ENCODE results near the gene RAD52.
"Not testable (repeated sequence)": the region's sequence is repeated elsewhere in the genome, so short reads cannot be mapped to it uniquely, and the experiment has no call there.

Gene RAD52

GRCh38 chr12:967641-968040, 18.1 kb upstream of the RAD52 start:
- DNase-seq (ENCODE audit: low spot score), result no peak

- DNase-seq (ENCODE audit: low spot score), result no peak
These were observed 17.2 kb upstream of the RAD52 start for GRCh38 chr12:966724-967123.

DNA sequence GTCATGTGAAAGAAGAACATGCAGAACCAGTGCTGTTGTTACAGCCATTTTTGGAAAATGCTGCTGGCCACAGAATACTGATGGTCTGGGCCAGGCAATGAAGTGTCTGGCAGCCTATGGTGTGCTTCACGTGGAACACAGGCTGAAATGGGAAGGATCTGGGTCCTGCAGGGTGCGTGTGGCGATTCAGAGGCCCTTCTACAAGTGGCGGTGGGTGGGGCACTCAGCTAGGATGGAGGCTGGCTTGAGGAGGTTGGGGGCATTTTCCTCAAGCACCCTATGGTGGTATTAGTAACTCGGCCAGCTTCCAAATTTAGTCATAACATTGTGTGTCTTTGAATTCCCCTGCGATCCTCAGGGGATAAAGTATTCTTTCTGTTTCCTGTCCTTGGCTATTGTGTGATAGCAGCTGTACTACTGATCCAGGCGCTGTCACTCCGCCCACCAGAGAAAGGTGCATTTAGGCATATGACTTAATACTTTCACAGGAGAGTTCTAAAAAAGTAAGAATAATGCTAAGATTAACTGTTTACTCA, 9.2 kb upstream of the RAD52 start:
- DNase-seq (ENCODE audit: low spot score), result no peak

DNA sequence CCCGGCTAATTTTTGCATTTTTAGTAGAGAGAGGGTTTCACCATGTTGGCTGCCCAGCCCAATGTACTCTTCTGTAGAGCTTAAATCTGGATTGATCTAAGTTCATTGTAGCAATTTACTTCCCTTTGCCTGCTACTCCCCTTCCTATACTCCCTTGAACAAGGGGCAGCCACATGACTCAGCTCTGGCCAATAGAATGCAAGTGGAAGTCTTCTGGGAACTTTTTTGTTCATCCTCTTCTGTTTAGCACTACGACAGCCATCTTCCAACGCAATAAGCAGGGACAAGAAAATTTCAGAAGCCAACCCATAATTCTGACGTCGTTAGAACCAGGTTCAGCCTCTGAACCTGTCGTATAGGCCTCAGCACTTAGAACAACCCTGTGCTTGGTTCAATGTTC, 6.4 kb upstream of the RAD52 start:
- DNase-seq (ENCODE audit: low spot score), result no peak

DNA sequence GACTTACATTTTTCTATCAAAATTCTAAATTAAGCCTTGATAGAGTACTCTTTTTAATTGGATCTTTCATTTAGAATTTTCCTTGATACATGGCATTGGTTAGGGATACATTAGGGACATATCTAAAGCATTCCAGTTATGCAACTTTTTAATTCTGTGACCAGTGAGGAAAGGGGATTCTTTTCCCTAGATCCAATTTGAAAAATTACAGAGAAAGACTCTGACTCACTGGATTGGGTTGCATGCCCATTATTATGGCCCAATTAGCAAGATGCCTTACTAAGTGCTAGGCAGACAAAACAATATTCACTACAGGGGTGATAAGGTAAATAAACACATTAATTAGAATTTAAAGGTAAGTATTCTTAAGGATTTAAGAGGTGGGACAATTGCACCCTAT, 5.2 kb upstream of the RAD52 start:
- DNase-seq (ENCODE audit: low spot score), result peak; percentile 16

- peak; percentile 39 for DNase-seq (ENCODE audit: low spot score)
These were observed 4.3 kb upstream of the RAD52 start for GRCh38 chr12:953776-954175.

DNA sequence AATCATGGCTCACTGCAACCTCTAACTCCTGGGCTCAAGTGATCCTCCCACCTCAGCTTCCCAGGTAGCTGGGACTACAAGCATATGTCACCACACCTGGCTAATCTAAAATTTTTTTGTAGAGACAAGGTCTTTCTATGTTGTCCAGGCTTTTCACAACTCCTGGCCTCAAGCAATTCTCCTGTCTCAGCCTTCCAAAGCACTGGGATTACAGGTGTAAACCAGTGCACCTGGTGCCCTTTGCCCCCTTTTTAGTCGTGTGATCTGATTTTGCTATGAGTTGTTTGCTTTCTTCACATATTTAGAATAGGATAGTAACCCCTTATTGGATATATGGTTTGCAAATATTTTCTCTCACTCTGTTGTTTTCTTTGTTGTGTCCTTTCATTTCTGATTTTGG, 1.7 kb upstream of the RAD52 start:
- DNase-seq (ENCODE audit: low spot score), result no peak

DNA sequence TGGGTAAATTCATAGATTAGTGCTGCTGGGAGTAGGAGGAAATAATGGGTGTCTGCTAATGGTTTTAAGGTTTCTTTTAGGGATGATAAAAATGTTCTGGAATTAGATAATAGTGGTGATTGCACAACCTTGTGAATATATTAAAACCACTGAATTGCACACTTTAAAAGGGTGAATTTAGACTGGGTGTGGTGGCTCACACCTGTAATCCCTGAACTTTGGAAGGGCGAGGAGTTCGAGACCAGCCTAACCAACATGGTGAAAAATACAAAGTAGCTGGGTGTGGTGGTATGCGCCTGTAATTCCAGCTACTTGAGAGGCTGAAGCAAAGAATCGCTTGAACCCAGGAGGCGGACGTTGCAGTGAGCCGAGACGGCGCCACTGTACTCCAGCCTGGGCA, 1.3 kb downstream of the RAD52 start:
- DNase-seq (ENCODE audit: low spot score), result no peak

DNA sequence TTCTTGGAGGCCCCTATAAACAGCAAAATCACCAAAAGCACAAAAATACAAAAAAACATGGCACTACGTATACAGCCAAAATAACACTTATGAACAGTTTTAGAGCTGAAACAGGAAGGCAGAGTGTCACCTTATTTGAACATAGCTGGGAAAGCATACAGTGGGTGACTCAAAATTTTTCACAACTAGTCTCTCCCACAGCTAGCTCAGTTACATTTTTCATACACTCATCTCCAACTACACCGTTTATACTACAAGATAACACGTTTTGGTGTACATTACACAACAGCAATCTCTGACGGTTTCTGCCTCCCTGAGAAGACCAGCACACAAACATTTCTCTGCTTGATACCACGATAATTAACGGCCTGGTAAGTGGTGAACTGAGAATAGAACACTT, 2.9 kb downstream of the RAD52 start:
- no peak for DNase-seq (ENCODE audit: low spot score)

DNA sequence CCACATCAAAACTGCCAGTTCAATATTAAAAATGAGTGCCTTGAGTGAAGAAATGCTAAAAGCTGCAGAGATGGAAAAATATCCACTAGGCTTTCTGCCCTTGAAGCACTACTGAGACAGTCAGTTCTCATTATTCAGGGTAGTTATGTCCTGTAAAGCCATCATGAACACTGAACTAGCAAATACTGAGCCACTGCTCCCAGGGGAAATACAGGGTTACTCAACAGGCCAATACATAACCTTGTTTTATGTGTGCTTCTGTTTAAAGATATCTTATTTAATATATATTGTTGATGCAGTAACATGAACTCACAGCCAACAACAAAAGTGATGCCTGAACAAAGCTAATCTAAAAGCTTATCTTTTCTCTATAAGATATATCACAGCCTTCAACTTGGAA, 3.3 kb downstream of the RAD52 start:
- no peak for DNase-seq (ENCODE audit: low spot score)

DNA sequence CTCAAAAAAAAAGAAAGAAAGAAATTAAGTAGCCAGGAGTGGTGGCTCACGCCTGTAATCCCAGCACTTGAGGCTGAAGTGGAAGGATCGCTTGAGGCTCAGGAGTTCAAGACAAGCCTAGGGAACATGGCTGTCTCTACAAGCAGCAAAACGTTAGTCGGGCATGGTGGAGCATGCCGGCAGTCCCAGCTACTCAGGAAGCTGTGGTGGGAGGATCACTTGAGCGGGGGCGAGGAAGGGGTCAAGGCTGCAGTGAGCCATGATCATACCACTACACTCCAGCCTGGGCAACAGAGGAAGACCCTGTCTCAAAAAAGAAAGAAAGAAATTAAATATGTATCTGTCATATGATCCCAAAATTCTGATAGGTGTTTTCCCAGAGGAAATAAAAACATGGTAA, 5.3 kb downstream of the RAD52 start:
- DNase-seq (ENCODE audit: low spot score), result no peak

DNA sequence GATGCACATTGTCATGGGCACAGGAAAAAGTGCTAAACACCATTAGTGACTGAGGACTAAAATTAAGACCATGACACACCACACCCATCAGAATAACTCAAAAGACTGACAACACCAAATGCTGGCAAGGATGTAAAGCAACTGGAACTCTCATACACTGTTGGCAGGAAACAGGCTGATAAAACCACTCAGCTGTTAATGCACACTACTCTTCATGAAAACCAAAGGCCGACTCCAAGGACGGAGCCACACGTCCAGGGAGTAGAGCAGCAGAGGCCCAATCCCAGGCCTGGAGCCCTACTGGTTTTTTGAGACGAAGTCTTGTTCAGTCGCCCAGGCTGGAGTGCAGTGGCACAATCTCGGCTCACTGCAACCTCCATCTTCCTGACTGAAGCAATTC, 6.4 kb downstream of the RAD52 start:
- no peak for DNase-seq (ENCODE audit: low spot score)

DNA sequence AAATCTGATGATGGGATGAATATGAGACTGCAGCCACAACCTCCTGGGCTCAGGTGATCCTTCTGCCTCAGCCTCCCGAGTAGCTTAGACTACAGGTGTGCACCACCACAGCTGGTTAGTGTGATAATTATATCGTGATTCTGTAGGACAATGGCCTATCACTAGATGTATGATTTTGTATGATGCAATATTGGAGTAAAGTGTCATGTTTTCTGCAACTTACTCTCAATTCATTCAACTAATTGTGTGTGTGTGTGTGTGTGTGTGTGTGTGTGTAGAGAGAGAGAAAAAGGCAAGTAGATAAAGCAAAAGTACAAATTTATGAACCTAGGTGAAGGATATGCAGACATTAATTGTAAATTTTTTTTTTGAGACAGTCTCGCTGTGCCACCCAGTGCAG, 10.7 kb downstream of the RAD52 start:
- DNase-seq (ENCODE audit: low spot score), result no peak

DNA sequence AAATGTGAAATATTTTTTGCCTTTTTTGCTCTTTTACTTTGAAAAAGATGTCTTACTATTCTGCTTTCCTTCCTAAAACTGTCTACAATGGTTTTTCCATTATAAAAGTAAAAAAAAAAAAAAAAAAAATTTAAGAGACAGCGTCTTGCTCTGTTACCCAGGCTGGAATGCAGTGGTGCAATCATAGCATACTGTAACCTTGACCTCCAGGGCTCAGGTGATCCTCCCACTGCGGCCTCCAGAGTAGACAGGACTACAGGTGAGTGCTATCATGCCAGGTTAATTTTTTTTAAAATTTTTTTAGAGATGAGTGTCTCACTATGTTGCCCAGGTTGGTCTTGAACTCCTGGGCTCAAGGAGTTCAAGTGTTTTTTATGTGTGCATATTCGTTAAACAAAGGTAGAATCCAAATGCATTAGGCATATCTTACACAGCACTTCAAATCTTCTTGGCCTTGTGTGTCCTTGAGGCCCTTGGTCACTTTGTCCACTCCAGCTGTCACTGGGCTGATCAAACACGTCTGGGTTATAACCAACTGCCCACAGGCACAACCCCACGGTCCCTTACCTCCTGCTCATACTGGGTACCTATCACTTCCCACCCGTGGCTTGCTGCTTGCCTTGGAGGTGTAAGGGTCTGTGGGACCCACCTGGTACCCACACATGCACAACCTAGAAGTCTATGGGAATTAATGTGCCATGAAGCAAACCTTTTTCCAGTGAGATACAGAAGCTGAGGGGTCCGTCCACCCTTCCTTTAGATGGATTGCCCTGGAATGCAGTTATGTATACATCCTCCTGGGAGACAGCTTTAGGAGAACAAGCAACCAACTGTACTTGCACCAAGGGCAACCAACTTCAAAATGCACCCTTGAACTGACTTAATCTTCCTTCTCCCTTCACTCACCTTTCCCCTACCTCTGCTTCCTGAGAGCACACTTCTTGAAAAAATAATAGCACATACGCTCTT, 12.8 kb downstream of the RAD52 start:
- no peak for DNase-seq (ENCODE audit: low spot score)

DNA sequence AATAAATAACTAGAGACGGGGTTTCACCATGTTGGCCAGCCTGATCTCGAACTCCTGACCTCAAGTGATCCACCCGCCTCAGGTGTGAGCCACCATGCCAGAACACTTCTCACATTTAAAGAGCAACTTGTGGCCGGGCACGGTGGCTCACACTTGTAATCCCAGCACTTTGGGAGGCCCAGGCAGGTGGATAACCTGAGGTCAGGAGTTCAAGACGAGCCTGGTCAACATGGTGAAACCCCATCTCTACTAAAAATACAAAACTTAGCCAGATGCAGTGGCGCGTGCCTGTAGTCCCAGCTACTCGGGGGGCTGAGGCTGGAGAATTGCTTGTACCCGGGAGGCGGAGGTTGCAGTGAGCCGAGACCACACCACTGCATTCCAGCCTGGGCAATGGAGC, 13.6 kb downstream of the RAD52 start:
- not testable (repeated sequence) for DNase-seq (ENCODE audit: low spot score)

DNA sequence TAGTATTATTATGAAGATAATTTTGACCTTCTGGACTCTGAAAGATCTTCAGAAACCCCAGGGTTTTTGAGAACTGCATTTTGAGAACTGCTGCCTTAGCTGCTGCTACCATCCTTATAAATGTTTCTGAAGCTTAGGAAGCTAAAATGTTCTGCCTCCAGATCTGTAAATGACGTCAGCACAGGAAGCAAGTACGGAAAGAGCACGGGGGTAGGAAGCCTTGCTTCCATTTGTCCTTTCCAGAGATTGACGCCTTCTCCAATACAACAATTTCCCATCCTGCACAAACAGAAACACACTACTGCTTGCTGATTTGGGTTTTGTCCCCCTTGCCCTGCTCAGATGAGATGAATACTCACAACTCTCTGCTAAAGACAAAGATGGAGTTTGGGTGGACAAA, 17.9 kb downstream of the RAD52 start:
- no peak for DNase-seq (ENCODE audit: low spot score)

- DNase-seq (ENCODE audit: low spot score), result no peak
These were observed 18.4 kb downstream of the RAD52 start for GRCh38 chr12:931060-931459.

GRCh38 chr12:926641-927040, 22.9 kb downstream of the RAD52 start:
- no peak for DNase-seq (ENCODE audit: low spot score)

DNA sequence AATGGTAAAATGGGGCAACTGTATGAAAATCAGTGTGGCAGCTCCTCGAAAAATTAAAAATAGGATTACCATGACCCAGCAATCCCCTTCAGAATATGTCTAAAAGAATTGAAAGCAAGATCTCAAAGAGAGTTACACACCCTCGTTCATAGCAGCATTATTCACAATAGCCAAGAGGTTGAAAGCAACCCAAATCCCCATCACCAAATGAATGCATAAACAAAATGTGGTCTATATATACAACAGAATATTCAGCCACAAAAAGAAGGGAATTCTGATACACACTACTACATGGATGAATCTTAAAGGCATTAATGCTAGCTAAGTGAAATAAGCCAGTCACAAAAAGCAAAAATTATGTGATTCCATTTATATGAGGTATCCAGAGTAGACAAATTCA, 27.2 kb downstream of the RAD52 start:
- no peak for DNase-seq (ENCODE audit: low spot score)

DNA sequence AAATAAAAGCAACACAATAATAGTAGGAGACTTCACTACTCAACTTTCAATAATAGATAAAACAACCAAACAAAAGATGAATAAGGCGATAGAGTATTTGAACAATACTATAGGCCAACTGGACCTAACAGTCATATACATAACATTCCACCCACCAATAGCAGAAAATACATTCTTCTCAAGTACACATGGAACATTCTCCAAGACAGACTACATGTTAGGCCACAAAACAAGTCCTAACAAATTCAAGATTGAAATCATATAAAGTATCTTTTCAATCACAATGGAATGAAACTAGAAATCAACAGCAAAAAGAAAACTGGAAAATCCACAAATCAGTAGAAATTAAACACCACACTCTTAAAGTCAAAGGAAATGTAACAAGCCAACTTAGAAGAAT, 28.8 kb downstream of the RAD52 start:
- no peak for DNase-seq (ENCODE audit: low spot score)

DNA sequence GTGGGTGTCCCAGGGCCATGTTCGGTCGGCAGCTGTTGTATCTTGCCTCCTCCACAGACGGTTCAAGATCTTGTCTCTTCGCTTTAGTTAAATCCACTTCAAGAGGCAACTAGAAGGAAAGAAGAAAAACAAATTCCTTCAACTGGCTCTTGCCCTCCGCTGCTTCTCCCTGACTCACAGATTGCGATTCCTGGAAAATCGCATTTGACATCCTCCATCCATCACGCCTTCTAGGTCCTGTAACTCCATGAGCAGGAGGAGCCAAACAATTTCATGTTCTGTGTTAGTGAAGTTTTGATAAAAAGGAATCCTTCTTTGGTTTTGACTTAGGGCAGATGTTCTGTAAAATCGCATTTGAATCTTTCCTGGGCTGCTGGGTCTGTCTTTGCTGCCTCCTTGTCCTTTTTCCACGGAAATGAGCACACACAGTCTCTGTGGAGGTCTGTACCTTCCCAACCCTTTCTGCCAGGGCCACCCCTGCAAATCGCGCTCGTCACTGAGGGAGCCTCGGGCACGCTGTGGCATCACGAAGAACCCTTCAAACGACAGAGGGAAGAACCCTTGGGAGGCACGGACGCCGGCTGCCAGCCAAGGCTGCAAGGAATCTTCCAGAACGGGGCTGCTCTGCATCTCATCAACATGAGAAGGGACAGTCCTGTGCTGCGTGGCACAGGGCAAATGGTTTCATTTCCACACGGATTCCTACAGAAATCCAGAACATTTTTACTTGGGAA, 32.6 kb downstream of the RAD52 start:
- DNase-seq (ENCODE audit: low spot score), result no peak

- no peak for DNase-seq (ENCODE audit: low spot score)
These were observed 33.3 kb downstream of the RAD52 start for GRCh38 chr12:916240-916639.

DNA sequence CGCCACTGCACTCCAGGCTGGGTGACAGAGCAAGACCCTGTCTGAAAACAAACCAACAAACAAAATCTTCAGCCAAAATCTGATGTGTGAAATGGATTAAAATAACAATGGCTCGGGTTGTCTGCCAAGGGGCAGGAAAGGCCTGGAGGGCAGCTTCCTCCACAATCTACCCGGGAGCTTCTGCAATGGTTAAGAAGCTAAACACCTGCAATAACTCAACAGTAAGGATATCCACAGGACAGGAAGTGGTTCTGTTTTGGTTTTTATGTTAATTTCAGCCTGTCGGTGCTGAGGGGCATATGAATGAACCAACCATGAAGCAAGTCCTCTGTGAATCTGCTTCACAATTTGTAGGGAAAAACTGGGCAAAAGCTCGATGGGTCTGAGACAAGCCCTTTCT, 34.4 kb downstream of the RAD52 start:
- DNase-seq (ENCODE audit: low spot score), result no peak
